ENCODE measurements around the gene PILRA. TPM values are rescaled to one million over a fixed set of nuclear protein-coding genes. Genes with fewer than 3 reads are reported as not detected.

The PILRA gene
- total and polyA plus RNA-seq, 4 donors = 1.5 to 3.5 (median 3.1) TPM

DNA sequence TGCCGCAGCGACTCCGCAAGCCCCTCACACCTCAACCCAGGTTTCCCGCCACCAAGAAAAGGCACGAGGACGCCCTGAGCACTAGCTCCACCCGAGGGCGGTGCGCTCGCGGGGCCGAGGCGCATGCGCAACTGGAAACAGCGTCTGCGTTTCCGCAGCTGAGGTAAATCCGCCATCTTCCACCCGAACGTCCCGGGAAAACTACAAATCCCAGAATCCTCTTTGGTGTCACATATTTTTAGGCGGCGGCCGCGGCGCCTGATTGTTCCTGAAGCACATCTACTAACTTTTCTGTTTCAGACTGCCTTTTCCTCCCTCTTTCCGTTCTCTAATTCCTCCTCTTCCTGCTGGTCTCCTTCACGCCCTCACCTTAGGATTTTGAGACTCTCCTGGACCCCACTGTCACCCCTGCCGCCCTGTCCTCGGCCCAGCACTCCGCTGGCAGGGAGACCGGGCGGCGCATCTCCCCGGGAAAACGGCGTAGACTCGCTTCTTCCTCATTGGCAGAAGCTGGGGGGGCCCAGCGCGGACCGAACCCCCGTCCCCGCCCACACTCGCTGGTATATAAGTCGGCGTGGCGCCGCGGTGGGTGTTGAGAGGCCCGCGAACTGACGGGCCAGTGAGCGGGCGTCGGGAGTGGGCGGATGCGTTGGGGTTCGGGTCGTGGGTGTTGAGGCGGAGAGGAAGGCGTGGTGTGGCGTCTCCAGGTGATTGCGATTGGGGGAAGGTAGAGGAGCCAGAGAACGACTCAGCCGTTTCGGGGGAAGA lies 55.1 kb downstream of the PILRA start, which contains the start of gene ZCWPW1:
TSS of gene ZCWPW1 (minus strand) at position 505 of the 768 bp plus-strand sequence. CDS start 8,054 bp downstream, outside the sequence.
- peak; percentile 93 for DNase-seq (ENCODE audit: low spot score)
- no peaks in the 10 kb centered on the region for H3K27me3 ChIP-seq (ENCODE audit: control insufficient read depth in 4 of 4, insufficient read depth in 4 of 4, low read length in 3 of 4)
- under 1% methylated on average over 66 of the region's 66 CpGs for WGBS
- TF ChIP-seq FOXA2 (IDR thresholded peaks at IDR 0.05) (peak; percentile 7), RAD21 (IDR thresholded peaks at IDR 0.05) (peak in 1 of 2 donors; percentile 12), TAF1 (conservative IDR thresholded peaks at IDR 0.05) (peak; percentile 96), JUND (IDR thresholded peaks at IDR 0.05) (no peak), YY1 (IDR thresholded peaks at IDR 0.05) (peak; percentile 98), HNF4G (IDR thresholded peaks at IDR 0.05) (no peak), RXRA (IDR thresholded peaks at IDR 0.05) (peak in 1 of 2 donors; percentile 11), HNF4A (conservative IDR thresholded peaks at IDR 0.05) (peak in 1 of 2 donors; percentile 23), NR2F2 (IDR thresholded peaks at IDR 0.05) (no peak), SP1 (IDR thresholded peaks at IDR 0.05) (peak; percentile 84), FOXA1 (IDR thresholded peaks at IDR 0.05) (no peak), GABPA (IDR thresholded peaks at IDR 0.05 in 1 of 2, conservative IDR thresholded peaks at IDR 0.05 in 1 of 2) (peak; percentile 30 to 80), EGR1 (IDR thresholded peaks at IDR 0.05; ENCODE audit: low read depth in 2 of 2) (peak; percentile 87 to 92)
- TF ChIP-seq, protein P1, sequence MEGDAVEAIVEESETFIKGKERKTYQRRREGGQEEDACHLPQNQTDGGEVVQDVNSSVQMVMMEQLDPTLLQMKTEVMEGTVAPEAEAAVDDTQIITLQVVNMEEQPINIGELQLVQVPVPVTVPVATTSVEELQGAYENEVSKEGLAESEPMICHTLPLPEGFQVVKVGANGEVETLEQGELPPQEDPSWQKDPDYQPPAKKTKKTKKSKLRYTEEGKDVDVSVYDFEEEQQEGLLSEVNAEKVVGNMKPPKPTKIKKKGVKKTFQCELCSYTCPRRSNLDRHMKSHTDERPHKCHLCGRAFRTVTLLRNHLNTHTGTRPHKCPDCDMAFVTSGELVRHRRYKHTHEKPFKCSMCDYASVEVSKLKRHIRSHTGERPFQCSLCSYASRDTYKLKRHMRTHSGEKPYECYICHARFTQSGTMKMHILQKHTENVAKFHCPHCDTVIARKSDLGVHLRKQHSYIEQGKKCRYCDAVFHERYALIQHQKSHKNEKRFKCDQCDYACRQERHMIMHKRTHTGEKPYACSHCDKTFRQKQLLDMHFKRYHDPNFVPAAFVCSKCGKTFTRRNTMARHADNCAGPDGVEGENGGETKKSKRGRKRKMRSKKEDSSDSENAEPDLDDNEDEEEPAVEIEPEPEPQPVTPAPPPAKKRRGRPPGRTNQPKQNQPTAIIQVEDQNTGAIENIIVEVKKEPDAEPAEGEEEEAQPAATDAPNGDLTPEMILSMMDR (IDR thresholded peaks at IDR 0.05; ENCODE audit: low read depth, low read length, missing input control) = no peak
- TF ChIP-seq, protein P2, sequence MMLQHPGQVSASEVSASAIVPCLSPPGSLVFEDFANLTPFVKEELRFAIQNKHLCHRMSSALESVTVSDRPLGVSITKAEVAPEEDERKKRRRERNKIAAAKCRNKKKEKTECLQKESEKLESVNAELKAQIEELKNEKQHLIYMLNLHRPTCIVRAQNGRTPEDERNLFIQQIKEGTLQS (IDR thresholded peaks at IDR 0.05) = no peak
- TF ChIP-seq, protein P3, sequence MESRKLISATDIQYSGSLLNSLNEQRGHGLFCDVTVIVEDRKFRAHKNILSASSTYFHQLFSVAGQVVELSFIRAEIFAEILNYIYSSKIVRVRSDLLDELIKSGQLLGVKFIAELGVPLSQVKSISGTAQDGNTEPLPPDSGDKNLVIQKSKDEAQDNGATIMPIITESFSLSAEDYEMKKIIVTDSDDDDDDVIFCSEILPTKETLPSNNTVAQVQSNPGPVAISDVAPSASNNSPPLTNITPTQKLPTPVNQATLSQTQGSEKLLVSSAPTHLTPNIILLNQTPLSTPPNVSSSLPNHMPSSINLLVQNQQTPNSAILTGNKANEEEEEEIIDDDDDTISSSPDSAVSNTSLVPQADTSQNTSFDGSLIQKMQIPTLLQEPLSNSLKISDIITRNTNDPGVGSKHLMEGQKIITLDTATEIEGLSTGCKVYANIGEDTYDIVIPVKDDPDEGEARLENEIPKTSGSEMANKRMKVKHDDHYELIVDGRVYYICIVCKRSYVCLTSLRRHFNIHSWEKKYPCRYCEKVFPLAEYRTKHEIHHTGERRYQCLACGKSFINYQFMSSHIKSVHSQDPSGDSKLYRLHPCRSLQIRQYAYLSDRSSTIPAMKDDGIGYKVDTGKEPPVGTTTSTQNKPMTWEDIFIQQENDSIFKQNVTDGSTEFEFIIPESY (IDR thresholded peaks at IDR 0.05) = no peak
- TF ChIP-seq, protein P4, sequence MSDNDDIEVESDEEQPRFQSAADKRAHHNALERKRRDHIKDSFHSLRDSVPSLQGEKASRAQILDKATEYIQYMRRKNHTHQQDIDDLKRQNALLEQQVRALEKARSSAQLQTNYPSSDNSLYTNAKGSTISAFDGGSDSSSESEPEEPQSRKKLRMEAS (IDR thresholded peaks at IDR 0.05) = peak; percentile 100
- TF ChIP-seq, protein P5, sequence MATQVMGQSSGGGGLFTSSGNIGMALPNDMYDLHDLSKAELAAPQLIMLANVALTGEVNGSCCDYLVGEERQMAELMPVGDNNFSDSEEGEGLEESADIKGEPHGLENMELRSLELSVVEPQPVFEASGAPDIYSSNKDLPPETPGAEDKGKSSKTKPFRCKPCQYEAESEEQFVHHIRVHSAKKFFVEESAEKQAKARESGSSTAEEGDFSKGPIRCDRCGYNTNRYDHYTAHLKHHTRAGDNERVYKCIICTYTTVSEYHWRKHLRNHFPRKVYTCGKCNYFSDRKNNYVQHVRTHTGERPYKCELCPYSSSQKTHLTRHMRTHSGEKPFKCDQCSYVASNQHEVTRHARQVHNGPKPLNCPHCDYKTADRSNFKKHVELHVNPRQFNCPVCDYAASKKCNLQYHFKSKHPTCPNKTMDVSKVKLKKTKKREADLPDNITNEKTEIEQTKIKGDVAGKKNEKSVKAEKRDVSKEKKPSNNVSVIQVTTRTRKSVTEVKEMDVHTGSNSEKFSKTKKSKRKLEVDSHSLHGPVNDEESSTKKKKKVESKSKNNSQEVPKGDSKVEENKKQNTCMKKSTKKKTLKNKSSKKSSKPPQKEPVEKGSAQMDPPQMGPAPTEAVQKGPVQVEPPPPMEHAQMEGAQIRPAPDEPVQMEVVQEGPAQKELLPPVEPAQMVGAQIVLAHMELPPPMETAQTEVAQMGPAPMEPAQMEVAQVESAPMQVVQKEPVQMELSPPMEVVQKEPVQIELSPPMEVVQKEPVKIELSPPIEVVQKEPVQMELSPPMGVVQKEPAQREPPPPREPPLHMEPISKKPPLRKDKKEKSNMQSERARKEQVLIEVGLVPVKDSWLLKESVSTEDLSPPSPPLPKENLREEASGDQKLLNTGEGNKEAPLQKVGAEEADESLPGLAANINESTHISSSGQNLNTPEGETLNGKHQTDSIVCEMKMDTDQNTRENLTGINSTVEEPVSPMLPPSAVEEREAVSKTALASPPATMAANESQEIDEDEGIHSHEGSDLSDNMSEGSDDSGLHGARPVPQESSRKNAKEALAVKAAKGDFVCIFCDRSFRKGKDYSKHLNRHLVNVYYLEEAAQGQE (IDR thresholded peaks at IDR 0.05) = peak; percentile 94
- H3K9me3 ChIP-seq (ENCODE audit: control insufficient read depth in 4 of 4, low read length in 3 of 4) = no peaks in the 10 kb centered on the region
- peaks cover 4 to 5% (median 5%) of the 10 kb centered on the region in 4 donors for H3K36me3 ChIP-seq (ENCODE audit: control insufficient read depth in 4 of 4, insufficient read depth in 3 of 4, low read depth in 1 of 4, low read length in 3 of 4)
- H3K9ac ChIP-seq (ENCODE audit: low read depth in 1 of 2, low read length in 2 of 2) = peak within 1 kb of the TSS; percentile 93 to 99
- H3K4me1 ChIP-seq (ENCODE audit: control insufficient read depth in 4 of 4, insufficient read depth in 4 of 4, low read length in 3 of 4) = peaks cover 12 to 27% (median 18%) of the 10 kb centered on the region in 4 donors
- H3K27ac ChIP-seq (ENCODE audit: low read depth in 1 of 2, low read length in 2 of 2) = peak within 1 kb of the TSS; percentile 100
- H3K4me3 ChIP-seq (ENCODE audit: low read depth in 1 of 3, low read length in 3 of 3) = peak within 1 kb of the TSS; percentile 74 to 90 (median 87)
